Adipose tissue (tissue), 3 donors: ENCODE measurements around the gene CD83. TPM values are rescaled to one million over a fixed set of nuclear protein-coding genes. Genes with fewer than 3 reads are reported as not detected.
"Not testable (repeated sequence)": the region's sequence is repeated elsewhere in the genome, so short reads cannot be mapped to it uniquely, and the experiment has no call there.

Source experiments
- H3K27ac ChIP-seq: one replicate; pipeline ENCODE4 v1.5.1; 2013; ENCODE audit warnings: low read depth, low read length
- WGBS, 3 donors: extraction: QIAGEN DNeasy Blood & Tissue Kit; methylation state at CpG; one replicate each; pipeline ENCODE4 v1.1.7; 2013; 5-methylcytosine and 5-hydroxymethylcytosine counted together
- polyA plus RNA-seq, 3 donors: library from polyadenylated mRNA; stranded (reverse); fragments of 200-250 nt; gene quantifications; one replicate each; pipeline ENCODE4 v1.2.3, GENCODE V29; 2013
- donor health status: healthy with polysubstance abuse.
- donor health status: Bipolar disorder and iron deficiency.
- donor health status: healthy.

Gene CD83
- polyA plus RNA-seq = 10 to 100 TPM in 1 of 3 donors, 1 to 10 TPM in 2; 1.4 to 21.9 (median 3.6) TPM

- WGBS, 3 donors = 1% methylated on average over 82 to 106 of the region's 106 CpGs
- H3K27ac ChIP-seq = no peak within 1 kb of the TSS
Observed at GRCh38 chr6:14117158-14118090, at the start of gene CD83. Gene CD83 (plus strand): TSS chr6:14117772. CDS start chr6:14117812, 40 bp downstream.

DNA sequence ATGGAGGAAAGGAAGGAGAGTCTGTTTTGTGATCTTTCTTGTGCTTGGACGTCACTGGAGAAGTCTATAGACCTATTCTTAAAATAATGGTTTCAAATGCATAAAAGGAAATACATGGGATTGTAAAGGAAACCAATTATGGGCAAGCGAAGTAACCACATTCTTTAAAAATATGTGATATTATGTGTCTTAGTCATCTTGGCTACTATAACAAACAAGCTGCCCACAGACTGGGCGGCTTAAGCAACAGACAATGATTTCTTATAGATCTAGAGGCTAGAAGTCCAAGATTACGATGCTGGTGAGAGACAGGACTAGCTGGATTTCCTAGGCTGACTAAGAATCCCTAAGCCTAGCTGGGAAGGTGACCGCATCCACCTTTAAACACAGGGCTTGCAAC lies 49.4 kb upstream of the CD83 start:
- 56 to 71% (median 65%) methylated on average over 5 of the region's 5 CpGs for WGBS, 3 donors
- H3K27ac ChIP-seq = no peak overlapping the region

- 83 to 93% (median 89%) methylated on average over 19 of the region's 19 CpGs for WGBS, 3 donors
- H3K27ac ChIP-seq = no peak overlapping the region
Observed at GRCh38 chr6:14068623-14069022, 48.9 kb upstream of the CD83 start.

DNA sequence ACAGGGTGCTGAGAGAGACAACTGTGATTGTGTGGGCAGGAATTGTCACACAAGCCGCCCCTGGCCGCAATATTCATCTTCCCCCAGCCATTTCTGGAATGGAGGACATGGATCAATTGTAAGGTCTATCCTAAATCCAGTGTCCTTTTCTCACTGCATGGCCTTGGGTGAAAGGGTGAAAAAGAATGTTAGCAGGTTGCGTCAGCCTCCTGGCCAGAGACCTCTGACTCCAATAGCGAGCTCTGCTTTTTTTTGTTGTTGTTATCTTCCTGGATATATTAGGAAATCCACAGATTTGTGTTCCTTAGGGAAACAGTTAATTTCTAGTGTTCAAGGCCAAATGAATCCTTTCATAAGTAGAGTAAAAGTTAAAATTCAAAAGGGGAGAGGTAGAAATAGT lies 47.1 kb upstream of the CD83 start:
- H3K27ac ChIP-seq = no peak overlapping the region
- 76 to 89% (median 79%) methylated on average over 4 of the region's 4 CpGs for WGBS, 3 donors

GRCh38 chr6:14072084-14072483 lies 45.5 kb upstream of the CD83 start:
- 76 to 84% (median 79%) methylated on average over 5 of the region's 5 CpGs for WGBS, 3 donors
- H3K27ac ChIP-seq = no peak overlapping the region

GRCh38 chr6:14073561-14074354 lies 43.8 kb upstream of the CD83 start:
- H3K27ac ChIP-seq = not testable (repeated sequence)
- 91 to 92% (median 91%) methylated on average over 7 of the region's 7 CpGs for WGBS, 3 donors

DNA sequence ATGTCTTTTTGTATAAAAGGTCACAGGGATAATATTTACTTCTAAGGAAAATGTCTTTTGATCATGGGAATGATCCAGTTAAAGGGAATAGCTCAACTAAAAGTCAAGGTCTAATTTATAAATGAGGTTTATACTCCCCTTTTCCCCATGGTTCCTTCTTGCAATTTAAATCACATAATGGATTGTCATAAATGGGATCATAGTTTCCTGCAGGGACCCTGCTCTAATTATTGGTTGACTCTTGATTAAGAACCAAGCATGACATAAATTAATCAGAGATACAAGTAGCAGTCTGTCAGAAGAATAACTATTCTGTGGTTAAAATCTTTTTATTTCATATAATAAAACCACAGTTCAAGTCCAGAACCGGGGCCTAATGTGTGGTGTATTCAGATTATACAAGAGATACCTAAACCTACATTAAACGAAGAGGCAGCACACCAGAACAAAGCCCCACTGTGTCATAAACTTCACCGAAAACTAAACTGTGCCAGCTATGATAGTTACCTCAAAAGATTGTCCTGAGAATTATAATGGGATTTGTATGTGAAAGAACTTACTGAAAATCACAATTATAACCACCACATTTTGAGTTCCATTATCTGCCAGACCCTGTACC lies 43.0 kb upstream of the CD83 start:
- WGBS, 3 donors = 59 to 75% (median 64%) methylated on average over 3 of the region's 3 CpGs
- H3K27ac ChIP-seq = no peak overlapping the region

DNA sequence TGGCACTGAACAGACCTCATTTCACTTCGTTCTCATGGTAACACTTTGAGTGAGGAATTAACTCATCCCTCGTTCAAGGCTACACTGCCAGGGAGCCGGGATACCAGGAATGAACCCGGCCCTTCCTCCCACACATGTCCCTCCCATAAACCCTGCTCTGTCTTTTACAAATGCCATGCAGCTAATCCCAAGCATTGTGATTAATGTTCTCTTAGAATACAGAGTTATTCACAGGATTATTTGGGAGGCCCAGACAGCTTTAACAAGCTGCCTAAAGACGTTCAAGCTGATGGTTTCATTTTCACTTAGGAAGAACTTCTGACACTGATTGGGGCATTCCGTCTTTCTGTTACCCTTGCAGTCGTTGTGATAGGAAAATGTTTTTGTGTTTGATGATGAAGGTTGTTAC lies 42.5 kb upstream of the CD83 start:
- WGBS, 3 donors = 3 to 11% (median 7%) methylated on average over 7 of the region's 7 CpGs

GRCh38 chr6:14077193-14077867 lies 40.2 kb upstream of the CD83 start:
- WGBS, 3 donors = 83 to 93% (median 91%) methylated on average over 4 of the region's 4 CpGs
- H3K27ac ChIP-seq = no peak overlapping the region

More for the DNA sequence above, 42.5 kb upstream of the CD83 start:
- no peak overlapping the region for H3K27ac ChIP-seq

DNA sequence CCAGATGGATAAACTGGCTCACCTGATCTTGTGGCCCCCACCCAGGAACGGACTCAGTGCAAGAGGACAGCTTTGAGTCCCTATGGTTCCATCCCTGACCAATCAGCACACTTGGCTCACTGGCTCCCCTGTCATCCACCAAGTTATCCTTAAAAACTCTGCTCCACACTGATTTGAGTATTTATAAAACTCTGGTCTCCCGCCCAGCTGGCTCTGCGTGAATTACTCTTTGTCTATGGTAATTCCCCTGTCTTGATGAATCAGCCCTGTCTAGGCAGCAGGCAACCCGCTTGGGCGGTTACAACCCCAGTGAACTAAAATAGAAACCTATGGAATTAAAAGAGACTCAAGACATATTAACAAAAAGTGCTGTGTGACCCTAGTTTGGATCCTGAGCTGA lies 38.1 kb upstream of the CD83 start:
- WGBS, 3 donors = 57 to 68% (median 62%) methylated on average over 5 of the region's 5 CpGs
- H3K27ac ChIP-seq = no peak overlapping the region

GRCh38 chr6:14079971-14080370 lies 37.6 kb upstream of the CD83 start:
- 62 to 73% (median 65%) methylated on average over 3 of the region's 3 CpGs for WGBS, 3 donors
- no peak overlapping the region for H3K27ac ChIP-seq

DNA sequence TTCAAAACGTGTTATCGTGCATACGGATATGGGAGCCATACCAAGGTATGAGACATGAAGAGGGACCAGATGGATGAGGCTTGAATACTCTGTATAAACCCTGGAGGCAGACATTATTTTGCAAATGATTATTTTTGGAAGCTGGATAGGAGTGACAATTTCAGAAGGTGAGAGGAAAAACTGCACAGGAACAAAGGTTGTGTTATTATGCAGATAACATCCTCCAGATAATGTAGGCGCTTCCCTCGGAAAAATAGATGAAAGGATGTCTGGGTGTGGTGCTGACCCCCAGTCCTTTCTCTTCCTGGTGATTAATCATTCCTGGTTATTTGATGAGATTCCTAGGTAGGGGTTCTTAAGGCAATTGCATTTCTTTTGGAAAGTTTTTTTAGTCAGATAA lies 36.4 kb upstream of the CD83 start:
- 80 to 83% (median 81%) methylated on average over 5 of the region's 5 CpGs for WGBS, 3 donors
- no peak overlapping the region for H3K27ac ChIP-seq

DNA sequence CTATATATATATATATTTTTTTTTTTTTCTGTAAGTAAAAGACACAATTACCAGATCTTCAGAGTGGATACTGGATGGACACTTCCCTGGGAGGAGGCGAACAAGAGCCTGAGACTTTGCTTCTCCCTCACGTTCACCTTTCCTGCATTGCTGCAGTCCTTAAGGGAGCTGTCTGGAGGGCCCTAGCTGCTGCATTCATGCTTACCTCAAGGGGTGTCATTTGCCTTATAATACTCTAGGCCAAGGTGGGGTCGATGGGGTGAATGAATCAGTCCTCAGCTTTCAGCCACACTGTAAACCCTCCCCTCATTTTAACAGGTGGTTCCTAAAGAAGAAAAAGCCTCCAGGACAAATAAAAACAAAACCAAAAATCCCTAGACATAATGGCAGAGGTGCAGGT lies 34.8 kb upstream of the CD83 start:
- WGBS, 3 donors = 66 to 75% (median 74%) methylated on average over 3 of the region's 3 CpGs
- no peak overlapping the region for H3K27ac ChIP-seq

DNA sequence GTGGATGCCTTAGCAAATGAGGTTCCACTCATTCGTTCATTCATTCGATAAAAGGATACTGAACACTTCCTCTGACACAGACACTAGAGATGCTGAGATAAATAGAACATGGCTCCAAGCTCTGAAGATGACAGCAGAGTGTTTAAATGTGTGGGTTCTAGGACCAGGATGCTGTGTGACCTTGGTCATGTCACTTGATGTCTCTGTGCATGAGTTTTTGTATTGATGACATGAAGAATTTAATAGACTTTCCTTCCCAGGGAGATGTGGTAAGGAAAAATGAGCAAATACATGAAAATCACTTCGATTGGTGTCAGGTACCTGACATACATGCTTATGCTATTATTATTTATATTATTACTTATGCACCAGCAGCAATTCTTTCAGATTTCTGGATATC lies 34.3 kb upstream of the CD83 start:
- H3K27ac ChIP-seq = no peak overlapping the region
- WGBS, 3 donors = 79 to 89% (median 84%) methylated on average over 3 of the region's 3 CpGs

DNA sequence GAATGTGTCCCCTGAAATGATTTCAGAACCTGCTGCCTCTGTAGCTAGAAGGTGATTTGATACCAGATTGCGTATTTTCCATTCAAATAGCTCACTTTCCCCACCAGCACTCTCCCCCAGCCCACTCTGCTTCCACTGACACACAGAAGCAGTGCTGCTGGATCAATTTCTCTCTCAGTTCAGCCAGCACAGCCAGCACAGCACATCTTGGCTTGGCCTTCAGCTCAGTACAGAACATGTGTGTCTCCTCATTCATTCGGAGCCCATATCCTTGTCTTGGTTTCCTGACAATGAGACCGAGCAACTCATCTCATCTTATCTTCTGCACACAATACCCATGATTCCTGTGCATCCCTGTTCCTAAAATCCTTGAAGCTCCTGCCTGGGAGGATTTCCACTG lies 33.8 kb upstream of the CD83 start:
- no peak overlapping the region for H3K27ac ChIP-seq
- WGBS, 3 donors = 55 to 76% (median 69%) methylated on average over 3 of the region's 3 CpGs

GRCh38 chr6:14084388-14084787 lies 33.2 kb upstream of the CD83 start:
- no peak overlapping the region for H3K27ac ChIP-seq
- WGBS, 3 donors = 89 to 97% (median 94%) methylated on average over 9 to 11 of the region's 11 CpGs

- WGBS, 3 donors = 82 to 95% (median 89%) methylated on average over 5 of the region's 5 CpGs
- no peak overlapping the region for H3K27ac ChIP-seq
Observed at GRCh38 chr6:14085176-14085787, 32.3 kb upstream of the CD83 start.

GRCh38 chr6:14086701-14087100 lies 30.9 kb upstream of the CD83 start:
- 54 to 88% (median 61%) methylated on average over 1 of the region's 1 CpG for WGBS, 3 donors

More at GRCh38 chr6:14086701-14087100, 30.9 kb upstream of the CD83 start:
- no peak overlapping the region for H3K27ac ChIP-seq
